GM21367 (cell line): Measurements from ENCODE around the gene TSFM.
"Not testable (repeated sequence)": the region's sequence is repeated elsewhere in the genome, so short reads cannot be mapped to it uniquely, and the experiment has no call there.

Source experiments
- ATAC-seq: cut with Tn5 transposase; IDR thresholded peaks from one replicate; pipeline ENCODE4 v1.9.1; 2021; ENCODE audit not compliant: unreplicated experiment

TSFM gene

GRCh38 chr12:57762463-57762862 lies 20.1 kb upstream of the TSFM start:
- no peak for ATAC-seq

DNA sequence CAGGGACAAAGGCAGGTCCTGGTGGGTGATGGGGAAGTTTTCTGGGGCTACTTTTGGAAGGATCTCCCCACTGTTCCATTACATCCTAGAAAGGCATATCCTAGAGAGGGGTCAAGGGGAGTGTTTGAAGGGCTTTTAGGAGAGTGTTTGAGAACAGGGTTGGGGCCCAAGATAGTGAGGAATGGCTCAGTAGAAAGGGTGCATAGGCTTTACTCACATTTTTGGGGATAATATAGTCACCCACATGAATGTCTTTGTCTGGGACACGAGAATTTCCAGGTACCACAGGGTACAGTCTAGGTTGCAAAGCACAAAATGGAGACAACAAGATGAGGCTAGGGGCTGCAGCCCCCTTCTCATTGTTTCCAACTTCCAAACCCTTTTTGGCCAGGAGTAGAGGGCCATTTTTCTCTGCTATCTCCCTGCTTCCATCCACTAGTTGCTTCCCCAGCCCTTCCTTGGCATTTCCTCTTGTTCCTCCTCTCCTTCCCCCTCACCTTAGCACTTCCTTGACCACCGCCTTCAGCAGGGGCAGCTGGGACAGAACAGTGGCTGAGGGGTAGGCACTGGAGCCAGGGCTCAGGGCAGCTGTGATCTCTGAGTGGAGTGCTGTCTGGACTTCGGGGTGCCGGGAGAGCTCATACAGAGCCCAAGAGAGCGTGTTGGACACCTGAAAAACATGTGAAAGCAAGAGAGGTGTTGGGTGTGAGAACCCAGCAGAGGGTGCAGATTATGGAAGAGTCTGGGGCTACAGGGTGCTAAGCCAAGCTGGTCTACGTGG lies 18.5 kb upstream of the TSFM start:
- no peak for ATAC-seq

- ATAC-seq, result peak; percentile 16
Measured at GRCh38 chr12:57764662-57765002, 18.0 kb upstream of the TSFM start.

DNA sequence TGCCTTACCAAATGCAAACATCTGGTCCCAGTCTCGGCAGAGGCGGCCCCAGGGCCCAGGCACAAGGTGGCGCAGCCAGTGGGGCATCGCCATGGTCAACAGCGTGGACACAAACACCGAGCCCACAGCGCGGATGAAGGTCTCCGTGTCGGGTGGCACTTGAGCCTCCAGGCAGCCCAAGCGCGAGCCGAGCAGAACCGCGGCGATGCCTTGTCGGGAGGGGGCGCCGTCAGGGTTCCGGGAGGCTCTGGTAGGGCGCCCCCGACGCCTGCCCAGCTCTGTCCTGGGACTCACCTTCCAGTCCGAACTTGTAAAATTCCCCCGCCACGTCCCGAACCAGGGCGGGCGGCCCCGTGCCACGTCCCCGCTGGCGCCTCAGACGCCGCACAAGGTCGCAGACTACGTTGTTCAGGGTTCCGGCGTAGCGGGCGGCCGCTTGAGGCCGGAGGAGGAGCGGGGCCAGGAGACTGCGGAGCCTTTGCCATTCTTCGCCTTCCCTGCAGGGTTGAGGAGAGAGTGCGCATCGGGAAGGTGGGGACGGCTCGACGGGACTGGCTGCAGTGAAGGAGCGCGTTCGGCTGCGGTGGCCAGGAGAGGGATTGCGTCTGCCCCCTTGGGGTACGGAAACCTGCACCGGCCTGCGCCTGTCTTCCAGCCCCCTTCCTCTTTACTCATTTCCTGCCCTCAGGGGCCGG lies 17.4 kb upstream of the TSFM start:
- ATAC-seq, result peak; percentile 50

DNA sequence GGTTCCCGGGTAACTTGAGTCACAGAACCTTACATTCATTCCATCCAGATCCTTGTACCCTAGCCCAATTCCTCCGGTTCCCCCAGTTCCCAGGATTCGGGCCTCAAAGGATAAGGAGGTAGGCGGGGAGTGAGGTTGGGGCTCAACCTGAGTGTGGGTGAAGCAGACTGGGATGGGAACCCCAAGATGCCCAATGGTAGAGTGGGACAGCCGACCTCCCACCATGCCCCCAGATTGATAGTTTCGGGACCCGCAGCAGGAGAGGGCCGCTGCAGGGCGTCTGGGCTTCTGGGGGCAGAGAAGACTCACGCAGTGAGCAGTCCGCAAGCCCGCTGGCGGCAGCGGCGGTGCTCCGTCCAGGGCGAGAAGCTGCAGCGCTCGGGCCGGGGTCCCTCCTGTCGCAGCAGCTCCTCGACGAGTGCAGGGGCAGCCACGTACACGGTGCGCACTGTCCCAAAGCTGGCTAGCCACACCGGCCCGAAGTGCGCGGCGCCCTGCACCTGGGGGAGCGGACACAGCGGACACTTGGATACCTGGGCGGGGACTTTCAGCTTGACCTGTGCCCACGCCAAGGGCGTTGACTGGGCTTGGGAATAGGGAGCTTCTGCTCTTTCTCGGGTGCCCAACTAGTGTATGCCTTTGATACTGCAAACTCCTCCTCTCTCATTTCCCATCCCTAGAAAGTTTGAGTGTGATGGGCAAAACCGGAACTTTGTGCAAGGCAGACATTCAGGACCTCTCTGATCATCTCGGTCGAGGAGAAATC lies 16.7 kb upstream of the TSFM start:
- no peak for ATAC-seq

DNA sequence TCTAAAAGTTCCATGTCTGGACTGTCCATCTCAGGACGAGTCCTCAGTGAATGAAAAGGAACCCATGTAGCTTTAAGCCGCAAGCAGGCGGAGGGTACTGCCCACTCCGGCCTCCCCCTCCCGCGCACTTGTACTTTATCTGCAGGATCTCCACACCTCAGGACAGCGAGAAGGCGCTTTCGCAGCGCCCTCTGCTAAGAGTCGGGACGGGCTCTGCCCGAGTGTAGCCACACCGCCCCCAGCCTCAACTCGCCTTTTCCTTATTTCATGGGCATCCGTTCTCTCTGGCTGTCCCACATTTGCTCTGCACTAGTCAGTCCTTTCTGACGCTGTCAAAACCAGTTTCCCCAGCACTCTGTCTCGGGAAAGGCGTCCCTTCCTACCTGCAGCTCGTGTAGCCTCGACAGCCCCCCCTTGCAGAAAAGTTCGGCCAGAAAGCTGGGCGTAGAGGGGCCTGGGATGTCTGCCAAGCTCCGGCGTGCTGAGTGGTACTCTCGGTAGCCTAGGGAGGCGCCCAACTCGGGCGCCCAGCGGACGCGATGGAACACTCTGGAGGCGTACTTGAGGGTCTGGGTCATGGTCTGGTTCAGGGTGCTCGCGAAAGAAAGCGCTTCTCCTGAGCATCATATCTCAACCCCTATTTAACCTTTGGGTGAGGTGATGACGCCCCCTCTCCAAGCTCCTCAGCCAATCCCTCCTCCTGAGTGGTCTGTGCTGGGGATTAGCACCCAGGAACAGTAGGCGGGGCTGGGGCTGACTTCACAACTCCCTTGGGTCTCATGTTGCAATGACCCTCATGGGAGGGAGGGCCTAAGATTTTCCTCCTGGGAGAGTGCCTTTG lies 15.9 kb upstream of the TSFM start, which contains the start of gene CYP27B1:
CYP27B1 (minus strand) TSS at position 615 of the 841 bp plus-strand sequence; CDS start at position 578, 37 bp downstream.
- ATAC-seq, result no peak

DNA sequence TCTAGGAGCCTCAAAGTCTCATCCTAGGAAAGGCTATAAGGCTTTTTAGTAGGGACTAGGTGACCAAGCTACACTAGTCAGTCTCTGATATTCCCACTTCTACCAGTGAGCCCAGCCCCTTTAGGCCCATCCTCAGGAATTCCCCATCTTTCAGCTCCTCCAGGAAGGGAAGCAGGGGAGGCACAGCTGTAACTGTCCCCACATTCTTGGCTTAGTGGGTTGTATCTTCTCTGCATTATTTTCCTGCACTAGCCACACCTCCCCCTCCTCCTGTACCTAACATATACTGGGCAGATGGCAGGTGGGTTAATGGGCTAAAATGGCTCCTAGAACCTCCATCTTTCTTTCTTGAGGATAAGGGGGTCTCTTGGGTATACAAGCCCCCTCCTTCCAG lies 15.3 kb upstream of the TSFM start:
- ATAC-seq, result no peak

GRCh38 chr12:57767876-57768275 lies 14.7 kb upstream of the TSFM start:
- no peak for ATAC-seq

GRCh38 chr12:57769594-57769993 lies 13.0 kb upstream of the TSFM start:
- no peak for ATAC-seq

DNA sequence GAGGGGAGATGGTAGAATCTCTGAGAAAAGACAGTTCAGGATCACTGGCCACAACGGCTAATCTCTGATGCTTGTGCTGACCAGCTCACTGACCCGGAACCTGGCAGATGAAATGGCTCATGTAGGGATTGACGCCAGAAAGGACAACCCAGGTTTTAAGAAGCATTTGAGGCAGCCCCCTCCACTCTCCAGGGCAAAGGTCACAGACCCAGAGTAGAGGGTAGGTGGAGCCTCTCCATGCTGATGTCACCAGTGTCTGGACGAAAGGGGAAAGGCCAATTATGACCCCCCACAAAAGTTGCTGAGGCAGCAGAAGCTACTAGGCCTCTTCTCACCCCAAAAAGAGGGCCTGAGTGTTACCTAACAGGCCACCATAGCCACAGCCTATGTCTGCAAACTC lies 11.9 kb upstream of the TSFM start:
- no peak for ATAC-seq

DNA sequence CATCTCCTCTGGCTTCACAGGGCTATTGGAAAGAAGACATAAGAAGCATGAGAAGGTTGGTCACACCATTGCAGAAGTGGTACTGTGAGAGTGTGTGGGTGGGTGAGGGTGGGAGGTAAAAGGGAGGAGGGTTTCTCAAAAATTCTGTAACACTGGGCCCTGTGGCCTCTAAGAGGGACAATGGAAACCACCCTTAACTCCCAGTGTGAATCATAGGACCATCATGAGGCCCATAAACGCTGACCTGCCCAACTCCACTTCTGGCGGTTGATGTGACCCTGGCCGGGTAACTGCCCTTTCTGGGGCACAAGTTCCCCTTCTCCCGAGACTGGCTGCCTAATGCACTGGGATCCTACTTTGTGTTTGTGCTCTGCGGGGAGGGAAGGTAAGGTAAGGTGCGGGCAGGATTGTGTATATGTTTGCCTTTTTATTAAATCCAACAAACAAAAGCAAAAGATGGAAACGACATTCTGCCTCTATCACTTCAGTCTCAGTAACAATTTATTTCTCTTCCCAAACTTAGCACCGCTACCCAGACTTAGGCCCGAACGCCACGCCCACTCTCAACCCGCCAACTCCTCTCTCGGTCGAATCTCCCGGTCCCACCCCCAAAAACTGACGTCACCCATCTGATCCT lies 11.2 kb upstream of the TSFM start:
- peak; percentile 54 for ATAC-seq

DNA sequence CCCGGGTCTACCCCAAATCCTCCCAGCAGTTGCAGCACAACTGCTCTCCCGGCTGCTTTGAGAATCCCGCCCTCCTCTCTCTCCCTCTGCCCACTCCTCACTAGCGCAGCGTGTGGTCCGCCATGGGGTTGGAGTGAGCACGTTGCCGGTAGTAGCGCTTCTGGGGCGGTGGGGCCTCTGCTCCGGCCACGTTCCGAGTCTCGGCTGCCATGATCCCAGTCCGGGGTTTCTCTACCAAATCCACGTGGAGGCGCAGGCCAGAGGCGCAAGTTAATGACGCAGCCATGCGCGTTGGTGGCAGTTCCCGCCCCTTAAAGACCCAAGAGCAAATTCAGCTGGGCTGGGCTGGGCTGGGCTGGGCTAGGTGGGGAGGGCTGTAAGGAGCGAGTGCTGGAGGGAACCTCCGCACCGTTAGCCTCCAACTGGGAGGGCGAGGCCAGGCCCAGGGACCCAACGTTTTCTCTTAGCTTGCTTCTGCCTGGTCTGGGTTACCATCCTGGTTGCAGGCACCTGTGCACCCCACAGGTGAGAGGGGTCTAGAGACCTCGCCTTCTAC lies 10.6 kb upstream of the TSFM start, which contains the start of gene METTL1:
METTL1 (minus strand) TSS at position 233 of the 556 bp plus-strand sequence; CDS start at position 211, 22 bp downstream.
- peak; percentile 72 for ATAC-seq

GRCh38 chr12:57772429-57773322 lies 9.9 kb upstream of the TSFM start, which contains the start of gene EEF1AKMT3:
EEF1AKMT3 (plus strand) TSS chr12:57772614; CDS start chr12:57772725, 111 bp downstream.
- ATAC-seq, result peak; percentile 29

DNA sequence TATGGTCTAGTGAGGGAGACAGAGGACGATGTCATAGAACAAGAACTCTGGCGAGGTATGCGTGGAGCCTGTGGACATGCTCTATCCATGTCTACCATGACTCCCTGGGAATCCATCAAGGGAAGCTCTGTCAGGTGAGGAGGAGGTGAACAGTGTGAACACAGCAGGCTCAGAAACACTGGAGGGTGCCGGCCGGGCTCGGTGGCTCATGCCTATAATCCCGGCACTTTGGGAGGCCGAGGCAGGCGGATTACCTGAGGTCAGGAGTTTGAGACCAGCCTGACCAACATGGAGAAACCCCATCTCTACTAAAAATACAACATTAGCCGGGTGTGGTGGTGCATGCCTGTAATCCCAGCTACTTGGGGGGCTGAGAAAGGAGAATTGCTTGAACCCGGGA lies 8.0 kb upstream of the TSFM start:
- ATAC-seq, result not testable (repeated sequence)

- no peak for ATAC-seq
Measured at GRCh38 chr12:57775044-57775443, 7.5 kb upstream of the TSFM start.

DNA sequence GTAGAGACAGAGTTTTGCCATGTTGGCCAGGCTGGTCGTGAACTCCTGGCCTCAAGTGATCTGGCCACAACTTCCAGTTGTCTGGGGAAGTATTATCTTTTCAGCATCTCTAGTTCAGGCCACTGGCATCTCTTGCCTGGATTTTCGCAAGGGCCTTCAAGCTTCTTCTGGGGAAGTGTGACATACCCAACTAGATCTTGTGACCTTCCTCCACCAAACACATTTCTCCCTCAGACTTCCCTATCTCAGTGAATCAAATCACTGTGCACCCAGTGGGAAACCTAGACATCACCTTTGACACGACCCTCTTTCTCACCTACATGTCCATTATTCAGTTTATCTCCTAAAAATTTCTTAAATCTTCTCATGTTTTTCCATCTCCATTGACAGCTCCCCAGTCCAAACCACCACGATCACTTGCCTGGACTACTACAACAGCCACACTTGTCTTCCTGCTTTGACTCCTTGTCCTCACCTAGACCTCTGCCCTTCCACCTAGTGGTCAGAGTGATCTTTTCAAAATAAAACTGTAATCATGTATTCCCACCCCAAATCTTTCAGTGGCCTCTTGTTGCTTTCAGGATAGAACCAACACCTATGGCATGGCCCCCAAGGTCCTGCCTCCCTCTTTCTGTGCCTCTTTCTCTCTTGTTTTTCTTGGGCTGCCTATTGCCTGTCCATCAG lies 6.9 kb upstream of the TSFM start:
- no peak for ATAC-seq

DNA sequence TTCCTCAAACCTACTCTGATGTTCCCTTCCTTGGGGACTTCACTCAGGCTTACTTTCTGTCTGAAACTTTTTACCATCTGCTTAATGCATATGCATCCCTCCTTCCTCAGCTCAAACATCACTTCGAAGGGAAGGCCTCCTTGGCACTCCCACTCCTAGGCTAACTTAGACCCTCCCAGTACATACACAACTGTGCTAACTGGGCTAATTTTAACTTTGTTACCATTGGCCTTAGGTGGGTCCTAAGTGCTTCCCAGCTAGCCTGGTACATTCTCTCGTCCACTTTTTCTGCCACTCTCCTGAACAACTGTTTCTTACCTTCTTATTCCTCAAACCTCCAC lies 6.4 kb upstream of the TSFM start:
- no peak for ATAC-seq

DNA sequence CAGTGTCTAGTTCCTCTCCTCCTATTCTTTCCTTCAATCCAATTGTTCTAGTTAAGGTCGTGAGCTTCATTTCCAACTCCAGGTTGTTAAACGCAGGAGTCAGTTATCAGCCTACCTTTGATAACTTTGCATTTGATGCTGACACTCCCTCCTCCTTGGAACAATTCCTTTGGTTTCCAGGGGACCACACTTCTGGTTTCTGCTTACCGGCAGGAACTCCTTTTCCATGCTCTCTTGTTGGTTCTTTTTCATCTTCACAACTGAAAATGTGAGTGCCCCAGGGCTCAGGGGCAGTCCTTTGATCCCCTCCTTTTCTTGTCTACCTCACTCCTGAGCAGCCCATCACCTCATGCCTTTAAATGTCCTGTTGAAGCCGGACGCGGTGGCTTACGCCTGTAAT lies 5.2 kb upstream of the TSFM start:
- no peak for ATAC-seq
